NOMO-1 treated with DMSO at 0.1 percent for 48 hours (cell line): ENCODE data around the gene POU6F1.
"Not testable (repeated sequence)": the region's sequence is repeated elsewhere in the genome, so short reads cannot be mapped to it uniquely, and the experiment has no call there.

Experiments
- DNase-seq: peaks from one replicate; lab custom pipeline; 2025; ENCODE audit not compliant: unreplicated experiment; lab: John Stamatoyannopoulos, UW

Gene POU6F1

GRCh38 chr12:51217968-51218606 lies at the start of gene POU6F1:
TSS of gene POU6F1 (minus strand) at chr12:51218062. CDS start at chr12:51206836, 11,226 bp downstream.
- DNase-seq, result peak; percentile 68

- no peak for DNase-seq
Observed at GRCh38 chr12:51265024-51265423, 47.2 kb upstream of the POU6F1 start.

GRCh38 chr12:51264297-51264696 lies 46.4 kb upstream of the POU6F1 start:
- DNase-seq, result no peak

GRCh38 chr12:51263341-51263740 lies 45.5 kb upstream of the POU6F1 start:
- no peak for DNase-seq

GRCh38 chr12:51262758-51263177 lies 44.9 kb upstream of the POU6F1 start:
- DNase-seq, result peak; percentile 10

GRCh38 chr12:51259600-51259999 lies 41.7 kb upstream of the POU6F1 start:
- not testable (repeated sequence) for DNase-seq

GRCh38 chr12:51254536-51254935 lies 36.7 kb upstream of the POU6F1 start:
- no peak for DNase-seq

- no peak for DNase-seq
Observed at GRCh38 chr12:51253276-51253675, 35.4 kb upstream of the POU6F1 start.

GRCh38 chr12:51247523-51248206 lies 29.8 kb upstream of the POU6F1 start:
- DNase-seq, result no peak

GRCh38 chr12:51246254-51246853 lies 28.5 kb upstream of the POU6F1 start:
- DNase-seq, result peak; percentile 90

- no peak for DNase-seq
Observed at GRCh38 chr12:51245476-51246253, 27.8 kb upstream of the POU6F1 start.

- DNase-seq, result no peak
Observed at GRCh38 chr12:51244269-51244668, 26.4 kb upstream of the POU6F1 start.

- peak; percentile 92 for DNase-seq
Observed at GRCh38 chr12:51242876-51243275, 25.0 kb upstream of the POU6F1 start.

- peak; percentile 92 for DNase-seq
Observed at GRCh38 chr12:51242120-51242519, 24.3 kb upstream of the POU6F1 start.

- DNase-seq, result no peak
Observed at GRCh38 chr12:51240971-51241370, 23.1 kb upstream of the POU6F1 start.

- DNase-seq, result peak; percentile 92
Observed at GRCh38 chr12:51238510-51239334, 20.9 kb upstream of the POU6F1 start, which contains the start of gene DAZAP2. TSS of gene DAZAP2 (plus strand) at chr12:51238826. CDS start at chr12:51238908, 82 bp downstream.

- DNase-seq, result no peak
Observed at GRCh38 chr12:51238037-51238509, 20.2 kb upstream of the POU6F1 start.

- DNase-seq, result no peak
Observed at GRCh38 chr12:51234530-51234929, 16.7 kb upstream of the POU6F1 start.

GRCh38 chr12:51232642-51233041 lies 14.8 kb upstream of the POU6F1 start:
- no peak for DNase-seq

GRCh38 chr12:51229116-51229809 lies 11.4 kb upstream of the POU6F1 start:
- DNase-seq, result no peak
